HEK293 (cell line): ENCODE results near the gene SLX4.

ENCODE experiments used
- CTCF ChIA-PET: fragments of 350-600 bp; formaldehyde crosslinking; extraction: SDS; loops from one replicate; lab custom pipeline; 2021; ENCODE audit warnings: antibody characterized with exemption; lab: Yijun Ruan, JAX
- POLR2A ChIA-PET: fragments of 300-600 bp; formaldehyde crosslinking; extraction: SDS; loops from one replicate; lab custom pipeline; 2020; ENCODE audit warnings: antibody characterized with exemption, inconsistent platforms; lab: Yijun Ruan, JAX
- H3K27ac ChIP-seq: fragments of 200-500 bp; sonication (Bioruptor generic); 2 replicates; pipeline ENCODE4 v1.5.1; 2014; ENCODE audit warnings: low read depth, low read length, control low read depth, inconsistent platforms; ENCODE audit errors: extremely low read depth
- H3K36me3 ChIP-seq, 2 experiments: fragments of 200-500 bp in 1 of 2; sonication (Bioruptor generic) in 1 of 2; 1 replicate in 1 of 2; 2 replicates in 1 of 2; pipeline ENCODE4 v1.5.1; 2014 to 2017; ENCODE audit warnings: inconsistent platforms in 2 of 2, low read length in 2 of 2; ENCODE audit not compliant: control insufficient read depth in 2 of 2, insufficient read depth in 1 of 2
- H3K4me1 ChIP-seq: fragments of 200-500 bp; sonication (Bioruptor generic); 2 replicates; pipeline ENCODE4 v1.5.1; 2014; ENCODE audit warnings: mild to moderate bottlenecking, low read length, inconsistent platforms; ENCODE audit not compliant: control insufficient read depth, insufficient read depth
- H3K4me3 ChIP-seq: 2 replicates; pipeline ENCODE4 v1.5.1; 2011; ENCODE audit warnings: low read depth, mild to moderate bottlenecking, control low read depth, low read length, moderate library complexity
- H3K9me3 ChIP-seq: fragments of 200-500 bp; sonication (Bioruptor generic); 2 replicates; pipeline ENCODE4 v1.5.1; 2014; ENCODE audit warnings: low read depth, low read length, inconsistent platforms; ENCODE audit not compliant: control insufficient read depth, insufficient read depth
- EGR2 ChIP-seq: fragments of 450-650 bp; formaldehyde crosslinking; IDR thresholded peaks from 2 replicates; pipeline ENCODE4 v1.5.1; 2016; ENCODE audit warnings: low read depth, missing biosample characterization, missing genetic modification characterization
- GFI1B ChIP-seq: fragments of 450-650 bp; formaldehyde crosslinking; IDR thresholded peaks from 2 replicates; pipeline ENCODE4 v1.5.1; 2016; ENCODE audit warnings: missing biosample characterization, missing genetic modification characterization
- GLIS2 ChIP-seq: fragments of 450-650 bp; formaldehyde crosslinking; IDR thresholded peaks from 2 replicates; pipeline ENCODE4 v1.5.1; 2016; ENCODE audit warnings: missing biosample characterization, missing genetic modification characterization
- KLF1 ChIP-seq: fragments of 450-650 bp; formaldehyde crosslinking; IDR thresholded peaks from 2 replicates; pipeline ENCODE4 v1.5.1; 2016; ENCODE audit warnings: missing biosample characterization, missing genetic modification characterization
- KLF8 ChIP-seq: fragments of 450-650 bp; formaldehyde crosslinking; IDR thresholded peaks from 2 replicates; pipeline ENCODE4 v1.5.1; 2016; ENCODE audit warnings: missing biosample characterization, missing genetic modification characterization
- SETDB1 ChIP-seq: IDR thresholded peaks from one replicate; pipeline ENCODE4 v1.6.1; 2017; ENCODE audit warnings: mild to moderate bottlenecking, low read length, moderate library complexity, mixed read lengths; ENCODE audit not compliant: insufficient read length
- ZBTB21 ChIP-seq: fragments of 450-650 bp; formaldehyde crosslinking; IDR thresholded peaks from 2 replicates; pipeline ENCODE4 v1.5.1; 2017; ENCODE audit warnings: missing biosample characterization, missing genetic modification characterization
- ZFHX2 ChIP-seq: fragments of 450-650 bp; formaldehyde crosslinking; conservative IDR thresholded peaks from 2 replicates; pipeline ENCODE4 v1.5.1; 2016; ENCODE audit warnings: missing biosample characterization, missing genetic modification characterization
- ZFP3 ChIP-seq: fragments of 450-650 bp; formaldehyde crosslinking; IDR thresholded peaks from 2 replicates; pipeline ENCODE4 v1.5.1; 2016; ENCODE audit warnings: low read depth, missing biosample characterization, missing genetic modification characterization
- ZNF114 ChIP-seq: fragments of 450-650 bp; formaldehyde crosslinking; IDR thresholded peaks from 2 replicates; pipeline ENCODE4 v1.5.0; 2017; ENCODE audit warnings: missing biosample characterization, missing genetic modification characterization
- ZNF121 ChIP-seq: fragments of 450-650 bp; formaldehyde crosslinking; IDR thresholded peaks from 2 replicates; pipeline ENCODE4 v1.5.1; 2016; ENCODE audit warnings: missing biosample characterization, missing genetic modification characterization
- ZNF132 ChIP-seq: fragments of 450-650 bp; formaldehyde crosslinking; IDR thresholded peaks from 2 replicates; pipeline ENCODE4 v1.5.1; 2017; ENCODE audit warnings: missing biosample characterization, missing genetic modification characterization, borderline replicate concordance
- ZNF140 ChIP-seq: fragments of 450-650 bp; formaldehyde crosslinking; IDR thresholded peaks from 2 replicates; pipeline ENCODE4 v1.5.1; 2016; ENCODE audit warnings: missing biosample characterization, missing genetic modification characterization
- ZNF292 ChIP-seq: fragments of 450-650 bp; formaldehyde crosslinking; IDR thresholded peaks from 2 replicates; pipeline ENCODE4 v1.5.1; 2016; ENCODE audit warnings: low read depth, missing biosample characterization, missing genetic modification characterization, borderline replicate concordance
- ZNF362 ChIP-seq: fragments of 450-650 bp; formaldehyde crosslinking; IDR thresholded peaks from 2 replicates; pipeline ENCODE4 v1.5.1; 2016; ENCODE audit warnings: missing biosample characterization, missing genetic modification characterization
- ZNF501 ChIP-seq: fragments of 450-650 bp; formaldehyde crosslinking; IDR thresholded peaks from 2 replicates; pipeline ENCODE4 v1.5.1; 2016; ENCODE audit warnings: missing biosample characterization, missing genetic modification characterization
- ZNF549 ChIP-seq: fragments of 450-650 bp; IDR thresholded peaks from 2 replicates; pipeline ENCODE4 v1.5.1; 2018; ENCODE audit warnings: missing biosample characterization, missing genetic modification characterization, mild to moderate bottlenecking, inconsistent platforms, moderate library complexity
- ZNF600 ChIP-seq: fragments of 450-650 bp; formaldehyde crosslinking; IDR thresholded peaks from 2 replicates; pipeline ENCODE4 v1.5.1; 2016; ENCODE audit warnings: missing biosample characterization, missing genetic modification characterization
- ZNF830 ChIP-seq: fragments of 450-650 bp; IDR thresholded peaks from 2 replicates; pipeline ENCODE4 v1.5.0; 2018; ENCODE audit warnings: missing biosample characterization, missing genetic modification characterization, low read depth, mild to moderate bottlenecking, moderate library complexity
- ZNF843 ChIP-seq: fragments of 450-650 bp; formaldehyde crosslinking; IDR thresholded peaks from 2 replicates; pipeline ENCODE4 v1.5.1; 2016; ENCODE audit warnings: missing biosample characterization, missing genetic modification characterization
- TF ChIP-seq, protein P1 (sequence below): fragments of 450-650 bp; formaldehyde crosslinking; IDR thresholded peaks from 2 replicates; pipeline ENCODE4 v1.5.1; 2016; ENCODE audit warnings: missing biosample characterization, missing genetic modification characterization
- TF ChIP-seq, protein P2 (sequence below): fragments of 450-650 bp; formaldehyde crosslinking; IDR thresholded peaks from 2 replicates; pipeline ENCODE4 v1.5.1; 2017; ENCODE audit warnings: missing biosample characterization, missing genetic modification characterization
- TF ChIP-seq, protein P3 (sequence below): fragments of 450-650 bp; formaldehyde crosslinking; conservative IDR thresholded peaks from 2 replicates; pipeline ENCODE4 v1.5.1; 2016; ENCODE audit warnings: low read depth, missing biosample characterization, missing genetic modification characterization

SLX4 gene

DNA sequence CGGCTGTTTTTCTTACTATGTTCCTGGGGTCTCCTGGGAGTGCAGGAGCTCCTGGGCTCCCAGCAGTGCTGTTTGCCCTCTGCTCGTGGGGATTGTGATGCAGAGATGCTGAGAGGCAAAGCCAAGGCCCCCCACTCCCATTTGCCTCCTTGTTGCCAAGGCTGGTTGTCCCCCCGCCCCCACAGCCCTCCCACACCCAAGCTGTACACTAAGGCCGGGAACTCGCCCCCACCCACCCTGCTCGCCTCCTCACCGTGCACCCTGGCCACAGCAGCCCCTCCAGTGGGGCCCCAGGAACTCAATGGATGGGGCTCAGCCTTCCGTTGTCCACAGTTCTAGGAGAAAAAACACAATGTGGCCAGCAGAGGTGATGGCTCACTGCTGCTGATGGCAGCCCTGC, 44.4 kb downstream of the SLX4 start:
- Histone ChIP-seq H3K36me3 (no peaks in the 10 kb centered on the region), H3K4me1 (no peaks in the 10 kb centered on the region), H3K27ac (no peak overlapping the region), H3K9me3 (no peaks in the 10 kb centered on the region), H3K4me3 (no peak overlapping the region)
- ChIA-PET CTCF (interaction anchor here (0.6 to 0.7 kb wide), 2 partner anchors 11 to 244 kb away, joined by 3 to 4 read pairs; no protein-coding TSS in a partner anchor), POLR2A (no interaction called here)
- TF ChIP-seq ZFHX2: peak; percentile 49; the same call in 1 of the 2 replicates
- no peak for TF ChIP-seq SETDB1
- peak; percentile 38; the same call in 1 of the 2 replicates for TF ChIP-seq EGR2 (tag by site-specific recombination)
- TF ChIP-seq, protein P1, sequence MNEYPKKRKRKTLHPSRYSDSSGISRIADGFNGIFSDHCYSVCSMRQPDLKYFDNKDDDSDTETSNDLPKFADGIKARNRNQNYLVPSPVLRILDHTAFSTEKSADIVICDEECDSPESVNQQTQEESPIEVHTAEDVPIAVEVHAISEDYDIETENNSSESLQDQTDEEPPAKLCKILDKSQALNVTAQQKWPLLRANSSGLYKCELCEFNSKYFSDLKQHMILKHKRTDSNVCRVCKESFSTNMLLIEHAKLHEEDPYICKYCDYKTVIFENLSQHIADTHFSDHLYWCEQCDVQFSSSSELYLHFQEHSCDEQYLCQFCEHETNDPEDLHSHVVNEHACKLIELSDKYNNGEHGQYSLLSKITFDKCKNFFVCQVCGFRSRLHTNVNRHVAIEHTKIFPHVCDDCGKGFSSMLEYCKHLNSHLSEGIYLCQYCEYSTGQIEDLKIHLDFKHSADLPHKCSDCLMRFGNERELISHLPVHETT (tag by site-specific recombination): no peak

GRCh38 chr16:3564889-3565141, 46.6 kb downstream of the SLX4 start:
- no peaks in the 10 kb centered on the region; the same call in 1 of the 2 replicates for H3K4me1 ChIP-seq
- ChIA-PET POLR2A (no interaction called here), CTCF (no interaction called here)
- no peak overlapping the region for H3K27ac ChIP-seq
- H3K4me3 ChIP-seq: no peak overlapping the region
- no peaks in the 10 kb centered on the region for H3K9me3 ChIP-seq
- no peaks in the 10 kb centered on the region for H3K36me3 ChIP-seq
- TF ChIP-seq ZNF600 (tag by site-specific recombination): no peak
- TF ChIP-seq ZNF121 (tag by site-specific recombination): no peak
- TF ChIP-seq, protein P1 (tag by site-specific recombination): no peak
- TF ChIP-seq ZNF132 (tag by site-specific recombination): no peak
- no peak for TF ChIP-seq ZNF501 (tag by site-specific recombination)

GRCh38 chr16:3564130-3564888, 47.1 kb downstream of the SLX4 start:
- Histone ChIP-seq H3K4me3 (no peak overlapping the region), H3K4me1 (no peaks in the 10 kb centered on the region; the same call in 1 of the 2 replicates)
- TF ChIP-seq, protein P2, sequence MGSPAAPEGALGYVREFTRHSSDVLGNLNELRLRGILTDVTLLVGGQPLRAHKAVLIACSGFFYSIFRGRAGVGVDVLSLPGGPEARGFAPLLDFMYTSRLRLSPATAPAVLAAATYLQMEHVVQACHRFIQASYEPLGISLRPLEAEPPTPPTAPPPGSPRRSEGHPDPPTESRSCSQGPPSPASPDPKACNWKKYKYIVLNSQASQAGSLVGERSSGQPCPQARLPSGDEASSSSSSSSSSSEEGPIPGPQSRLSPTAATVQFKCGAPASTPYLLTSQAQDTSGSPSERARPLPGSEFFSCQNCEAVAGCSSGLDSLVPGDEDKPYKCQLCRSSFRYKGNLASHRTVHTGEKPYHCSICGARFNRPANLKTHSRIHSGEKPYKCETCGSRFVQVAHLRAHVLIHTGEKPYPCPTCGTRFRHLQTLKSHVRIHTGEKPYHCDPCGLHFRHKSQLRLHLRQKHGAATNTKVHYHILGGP (tag by site-specific recombination): no peak
- TF ChIP-seq ZNF362 (tag by site-specific recombination): no peak
- TF ChIP-seq ZBTB21 (tag by site-specific recombination): no peak
- TF ChIP-seq ZNF549 (tag by site-specific recombination): no peak
- no peak for TF ChIP-seq KLF8 (tag by site-specific recombination)
- no peak for TF ChIP-seq KLF1 (tag by site-specific recombination)
- TF ChIP-seq GLIS2 (tag by site-specific recombination): no peak
- TF ChIP-seq GFI1B (tag by site-specific recombination): no peak
- TF ChIP-seq ZNF114 (tag by site-specific recombination): no peak
- TF ChIP-seq ZNF140: no peak
- no peak for TF ChIP-seq ZNF830 (tag by site-specific recombination)
- TF ChIP-seq ZFP3 (tag by site-specific recombination): no peak
- TF ChIP-seq, protein P3, sequence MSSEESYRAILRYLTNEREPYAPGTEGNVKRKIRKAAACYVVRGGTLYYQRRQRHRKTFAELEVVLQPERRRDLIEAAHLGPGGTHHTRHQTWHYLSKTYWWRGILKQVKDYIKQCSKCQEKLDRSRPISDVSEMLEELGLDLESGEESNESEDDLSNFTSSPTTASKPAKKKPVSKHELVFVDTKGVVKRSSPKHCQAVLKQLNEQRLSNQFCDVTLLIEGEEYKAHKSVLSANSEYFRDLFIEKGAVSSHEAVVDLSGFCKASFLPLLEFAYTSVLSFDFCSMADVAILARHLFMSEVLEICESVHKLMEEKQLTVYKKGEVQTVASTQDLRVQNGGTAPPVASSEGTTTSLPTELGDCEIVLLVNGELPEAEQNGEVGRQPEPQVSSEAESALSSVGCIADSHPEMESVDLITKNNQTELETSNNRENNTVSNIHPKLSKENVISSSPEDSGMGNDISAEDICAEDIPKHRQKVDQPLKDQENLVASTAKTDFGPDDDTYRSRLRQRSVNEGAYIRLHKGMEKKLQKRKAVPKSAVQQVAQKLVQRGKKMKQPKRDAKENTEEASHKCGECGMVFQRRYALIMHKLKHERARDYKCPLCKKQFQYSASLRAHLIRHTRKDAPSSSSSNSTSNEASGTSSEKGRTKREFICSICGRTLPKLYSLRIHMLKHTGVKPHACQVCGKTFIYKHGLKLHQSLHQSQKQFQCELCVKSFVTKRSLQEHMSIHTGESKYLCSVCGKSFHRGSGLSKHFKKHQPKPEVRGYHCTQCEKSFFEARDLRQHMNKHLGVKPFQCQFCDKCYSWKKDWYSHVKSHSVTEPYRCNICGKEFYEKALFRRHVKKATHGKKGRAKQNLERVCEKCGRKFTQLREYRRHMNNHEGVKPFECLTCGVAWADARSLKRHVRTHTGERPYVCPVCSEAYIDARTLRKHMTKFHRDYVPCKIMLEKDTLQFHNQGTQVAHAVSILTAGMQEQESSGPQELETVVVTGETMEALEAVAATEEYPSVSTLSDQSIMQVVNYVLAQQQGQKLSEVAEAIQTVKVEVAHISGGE (tag by site-specific recombination): no peak
- no peak for TF ChIP-seq ZNF843
- TF ChIP-seq ZNF292: no peak
- TF ChIP-seq, all 188 proteins: peak for 0
- Histone ChIP-seq H3K36me3 (no peaks in the 10 kb centered on the region), H3K9me3 (no peaks in the 10 kb centered on the region), H3K27ac (no peak overlapping the region)
- CTCF ChIA-PET: no interaction called here
- POLR2A ChIA-PET: no interaction called here
